SK-N-SH (cell line): ENCODE data around the gene SOX15. TPM values are rescaled to one million over a fixed set of nuclear protein-coding genes. Genes with fewer than 3 reads are reported as not detected.
A peak's percentile ranks its signal among the peaks of the same experiment; 100 is the strongest.
"Not testable (repeated sequence)": the region's sequence is repeated elsewhere in the genome, so short reads cannot be mapped to it uniquely, and the experiment has no call there.

Source experiments
- CTCF ChIA-PET: fragments of 300-600, 350-600 bp; formaldehyde crosslinking; extraction: SDS; loops from one replicate; lab custom pipeline; 2021; lab: Yijun Ruan, JAX
- POLR2A ChIA-PET: fragments of 350-600 bp; sonication (Branson Sonifier 250); formaldehyde crosslinking; extraction: SDS; loops from one replicate; lab custom pipeline; 2020; ENCODE audit warnings: antibody characterized with exemption, inconsistent platforms; lab: Yijun Ruan, JAX
- DNase-seq: peaks from one replicate; pipeline ENCODE4 v3.0.0; 2012
- H2AFZ ChIP-seq: fragments of 200-600 bp; sonication (generic); 2 replicates; pipeline ENCODE4 v1.8.1; 2016; ENCODE audit warnings: antibody characterized with exemption, mild to moderate bottlenecking, low read depth
- H3F3A ChIP-seq: fragments of 200-600 bp; sonication (generic); replicated peaks from 2 replicates; pipeline ENCODE3; 2016; ENCODE audit warnings: antibody characterized with exemption, mild to moderate bottlenecking; ENCODE audit not compliant: insufficient read depth
- H3K27ac ChIP-seq, 2 experiments: fragments of 200-500 bp in 1 of 2; fragments of 200-600 bp in 1 of 2; sonication (Bioruptor generic) in 1 of 2; sonication (generic), shearing (Covaris generic) in 1 of 2; 2 replicates each; pipeline versions ENCODE4 v1.5.1 to v1.6.1; 2014 to 2016; ENCODE audit warnings: low read depth in 2 of 2, inconsistent platforms in 1 of 2, low read length in 1 of 2, mild to moderate bottlenecking in 1 of 2, mixed read lengths in 1 of 2
- H3K27me3 ChIP-seq: fragments of 200-600 bp; sonication (generic), shearing (Covaris generic); 2 replicates; pipeline ENCODE4 v1.6.1; 2016; ENCODE audit warnings: mixed run types; ENCODE audit not compliant: insufficient read depth
- H3K36me3 ChIP-seq, 2 experiments: fragments of 200-500 bp in 1 of 2; fragments of 200-600 bp in 1 of 2; sonication (Bioruptor generic) in 1 of 2; sonication (generic) in 1 of 2; replicated peaks in 1 of 2; 2 replicates each; pipeline versions ENCODE3 to v1.5.1; 2014 to 2016; ENCODE audit warnings: low read length in 1 of 2, mild to moderate bottlenecking in 1 of 2; ENCODE audit not compliant: insufficient read depth in 2 of 2, control insufficient read depth in 1 of 2
- H3K4me1 ChIP-seq, 2 experiments: fragments of 200-500 bp in 1 of 2; fragments of 200-600 bp in 1 of 2; sonication (Bioruptor generic) in 1 of 2; sonication (generic), shearing (Covaris generic) in 1 of 2; 2 replicates each; pipeline versions ENCODE4 v1.5.1 to v1.6.1; 2014 to 2016; ENCODE audit warnings: low read depth in 1 of 2, low read length in 1 of 2, mixed run types in 1 of 2; ENCODE audit not compliant: insufficient read depth in 2 of 2, control insufficient read depth in 1 of 2
- H3K4me2 ChIP-seq: fragments of 200-600 bp; sonication (generic), shearing (Covaris generic); 2 replicates; pipeline ENCODE4 v1.6.1; 2017; ENCODE audit warnings: mixed run types
- H3K4me3 ChIP-seq, 2 experiments: fragments of 200-500 bp in 1 of 2; fragments of 200-600 bp in 1 of 2; sonication (Bioruptor generic) in 1 of 2; sonication (generic), shearing (Covaris generic) in 1 of 2; 2 replicates each; pipeline versions ENCODE4 v1.5.1 to v1.8.1; 2014 to 2016; ENCODE audit warnings: low read depth in 2 of 2, inconsistent platforms in 1 of 2, low read length in 1 of 2, mild to moderate bottlenecking in 1 of 2, mixed read lengths in 1 of 2, moderate library complexity in 1 of 2
- H3K79me2 ChIP-seq: fragments of 200-600 bp; sonication (generic); 2 replicates; pipeline ENCODE4 v1.8.1; 2017; ENCODE audit warnings: mild to moderate bottlenecking; ENCODE audit not compliant: insufficient read depth
- H3K9ac ChIP-seq: fragments of 200-600 bp; sonication (generic); 2 replicates; pipeline ENCODE4 v1.6.1; 2017; ENCODE audit warnings: mixed run types
- H3K9me2 ChIP-seq: fragments of 200-600 bp; sonication (generic); 2 replicates; pipeline ENCODE4 v1.6.1; 2017; ENCODE audit warnings: mixed run types
- H3K9me3 ChIP-seq: fragments of 200-600 bp; sonication (generic); 2 replicates; pipeline ENCODE4 v1.6.1; 2017; ENCODE audit warnings: mixed run types, mild to moderate bottlenecking, moderate library complexity
- H4K20me1 ChIP-seq: fragments of 200-600 bp; sonication (generic); 2 replicates; pipeline ENCODE4 v1.6.1; 2017; ENCODE audit warnings: mild to moderate bottlenecking, mixed run types; ENCODE audit not compliant: insufficient read depth
- CHD2 ChIP-seq: fragments of 150-350 bp; IDR thresholded peaks from 2 replicates; pipeline ENCODE4 v1.6.1; 2018; ENCODE audit warnings: low read length; ENCODE audit not compliant: partially characterized antibody
- EP300 ChIP-seq, 2 experiments: IDR thresholded peaks; 2 replicates each; pipeline versions ENCODE4 v1.4.0 to v1.6.1; 2012; ENCODE audit warnings: borderline replicate concordance in 1 of 2, low read depth in 1 of 2, low read length in 1 of 2
- EZH2phosphoT487 ChIP-seq: fragments of 200-600 bp; sonication (generic); IDR thresholded peaks from 2 replicates; pipeline ENCODE4 v1.6.1; 2017; ENCODE audit warnings: low read depth, mixed run types, mild to moderate bottlenecking, antibody characterized with exemption, moderate library complexity, borderline replicate concordance
- FOXM1 ChIP-seq: IDR thresholded peaks from 2 replicates; pipeline ENCODE4 v1.4.0; 2012; ENCODE audit warnings: low read depth, mild to moderate bottlenecking
- NFIC ChIP-seq: IDR thresholded peaks from 2 replicates; pipeline ENCODE4 v1.4.0; 2012; ENCODE audit warnings: borderline replicate concordance
- NRF1 ChIP-seq: IDR thresholded peaks from 2 replicates; pipeline ENCODE4 v1.6.1; 2012; ENCODE audit warnings: low read depth, mild to moderate bottlenecking, low read length
- RCOR1 ChIP-seq: fragments of 150-350 bp; IDR thresholded peaks from 2 replicates; pipeline ENCODE4 v1.6.1; 2017; ENCODE audit warnings: antibody characterized with exemption, low read length
- TAF1 ChIP-seq: IDR thresholded peaks from 2 replicates; pipeline ENCODE4 v1.6.1; 2012; ENCODE audit warnings: low read depth, mild to moderate bottlenecking, low read length, moderate library complexity, borderline replicate concordance
- TCF12 ChIP-seq: IDR thresholded peaks from 2 replicates; pipeline ENCODE4 v1.4.0; 2012
- WGBS: methylation state at CpG from one replicate; pipeline ENCODE4 v1.1.6; 2017; ENCODE audit warnings: low lambda C conversion rate; 5-methylcytosine and 5-hydroxymethylcytosine counted together
- polyA plus RNA-seq, 3 experiments: library from polyadenylated mRNA; depleted of rRNA; stranded (reverse); fragments of >200 nt; gene quantifications; 2 replicates each; pipeline ENCODE4 v1.2.3, GENCODE V29; 2012
- TF ChIP-seq, protein P1 (sequence below): IDR thresholded peaks from 2 replicates; pipeline ENCODE4 v1.4.0; 2012; ENCODE audit warnings: low read depth
- TF ChIP-seq, protein P2 (sequence below): fragments of 200-600 bp; sonication (generic); IDR thresholded peaks from 2 replicates; pipeline ENCODE4 v1.6.1; 2017; ENCODE audit warnings: antibody characterized with exemption, mild to moderate bottlenecking, moderate library complexity
- TF ChIP-seq, protein P3 (sequence below): fragments of 150-350 bp; IDR thresholded peaks from 2 replicates; pipeline ENCODE4 v1.6.1; 2017; ENCODE audit warnings: antibody characterized with exemption, low read length, low read depth, borderline replicate concordance
- TF ChIP-seq, protein P4 (sequence below): IDR thresholded peaks from 2 replicates; pipeline ENCODE4 v1.6.1; 2012; ENCODE audit warnings: mild to moderate bottlenecking, low read depth, low read length, moderate library complexity

SOX15 gene
- polyA plus RNA-seq, 1 of the 3 experiments (the other 2 are of a cell fraction) = 1.3 TPM

DNA sequence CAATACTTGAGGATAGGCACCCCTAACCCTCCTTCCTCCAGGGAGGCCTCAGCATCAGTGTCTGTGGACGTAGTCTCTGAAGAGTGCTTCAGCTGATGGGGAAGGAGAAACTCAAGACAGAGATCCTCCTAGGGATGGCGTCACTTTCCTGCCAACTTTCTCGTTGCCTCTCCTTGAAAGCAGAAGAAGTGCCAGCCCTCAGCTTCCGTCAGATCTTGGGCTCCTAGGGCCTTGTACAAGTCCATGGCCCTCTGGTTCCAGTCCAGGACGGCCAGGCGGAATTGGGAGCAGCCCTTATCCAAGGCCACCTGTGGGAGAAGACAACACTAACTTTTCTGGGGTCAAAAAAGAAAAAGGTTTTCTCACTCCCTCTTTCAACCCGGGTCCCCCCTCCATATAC is 36.4 kb upstream of the SOX15 start:
- Histone ChIP-seq H4K20me1 (no peaks in the 10 kb centered on the region), H3K79me2 (peaks cover 10% of the 10 kb centered on the region; the same call in 1 of the 2 replicates), H3F3A (no peaks in the 10 kb centered on the region), H3K4me3 (peak overlapping the region; percentile 62 to 77; a peak in 3 of 4 replicates), H3K27me3 (no peaks in the 10 kb centered on the region), H3K36me3 (no peaks in the 10 kb centered on the region), H3K9me2 (no peaks in the 10 kb centered on the region), H3K4me2 (peak overlapping the region; percentile 92), H3K4me1 (peaks cover 0 to 13% of the 10 kb centered on the region in 2 experiments; a peak in 1 of 4 replicates), H2AFZ (no peak overlapping the region), H3K9me3 (no peaks in the 10 kb centered on the region), H3K9ac (no peak overlapping the region), H3K27ac (no peak overlapping the region)
- POLR2A ChIA-PET = interaction anchor here (1.4 to 2.8 kb wide), 3 partner anchors 12 to 61 kb away, joined by 3 to 37 read pairs (median 12); partner anchors contain the start of genes FXR2, TP53 and WRAP53
- TF ChIP-seq RCOR1 = no peak
- TF ChIP-seq, protein P1, sequence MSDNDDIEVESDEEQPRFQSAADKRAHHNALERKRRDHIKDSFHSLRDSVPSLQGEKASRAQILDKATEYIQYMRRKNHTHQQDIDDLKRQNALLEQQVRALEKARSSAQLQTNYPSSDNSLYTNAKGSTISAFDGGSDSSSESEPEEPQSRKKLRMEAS = no peak
- TF ChIP-seq NFIC = no peak
- CTCF ChIA-PET = interaction anchor here (2.4 to 11.8 kb wide), 2 partner anchors 12 to 62 kb away, joined by 7 to 166 read pairs; partner anchors contain the start of genes FXR2, TP53 and WRAP53
- WGBS = 89% methylated on average over 7 of the region's 7 CpGs
- no peak for DNase-seq

DNA sequence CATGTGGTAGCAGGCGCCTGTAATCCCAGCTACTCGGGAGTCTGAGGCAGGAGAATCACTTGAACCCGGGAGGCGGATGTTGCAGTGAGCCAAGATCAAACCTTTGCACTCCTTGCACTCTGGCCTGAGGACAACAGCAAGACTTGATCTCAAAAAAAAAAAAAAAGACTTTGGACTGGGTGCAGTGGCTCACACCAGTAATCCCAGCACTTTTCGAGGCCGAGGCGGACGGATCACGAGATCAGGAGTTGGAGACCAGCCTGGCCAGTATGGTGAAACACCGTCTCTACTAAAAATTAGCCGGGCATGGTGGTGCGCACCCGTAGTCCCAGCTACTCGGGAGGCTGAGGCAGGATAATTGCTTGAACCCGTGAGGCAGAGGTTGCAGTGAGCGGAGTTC is 35.9 kb upstream of the SOX15 start:
- H3K9ac ChIP-seq, H2AFZ ChIP-seq, H3K4me1 ChIP-seq, H3K4me2 ChIP-seq, H4K20me1 ChIP-seq, H3K79me2 ChIP-seq, DNase-seq, H3K27ac ChIP-seq, H3K9me3 ChIP-seq, H3K4me3 ChIP-seq, H3K27me3 ChIP-seq, H3K36me3 ChIP-seq, H3K9me2 ChIP-seq, H3F3A ChIP-seq: not testable (repeated sequence)
- POLR2A ChIA-PET = interaction anchor here (1.7 kb wide), 1 partner anchor 42 kb away, joined by 3 read pairs; the partner anchor contains the start of gene MPDU1
- WGBS = 97% methylated on average over 16 of the region's 16 CpGs
- CTCF ChIA-PET = interaction anchor here (1.1 to 11.8 kb wide), 4 partner anchors 8 to 231 kb away, joined by 3 to 166 read pairs (median 6); partner anchors contain the start of genes FXR2, NAA38, TP53 and WRAP53

DNA sequence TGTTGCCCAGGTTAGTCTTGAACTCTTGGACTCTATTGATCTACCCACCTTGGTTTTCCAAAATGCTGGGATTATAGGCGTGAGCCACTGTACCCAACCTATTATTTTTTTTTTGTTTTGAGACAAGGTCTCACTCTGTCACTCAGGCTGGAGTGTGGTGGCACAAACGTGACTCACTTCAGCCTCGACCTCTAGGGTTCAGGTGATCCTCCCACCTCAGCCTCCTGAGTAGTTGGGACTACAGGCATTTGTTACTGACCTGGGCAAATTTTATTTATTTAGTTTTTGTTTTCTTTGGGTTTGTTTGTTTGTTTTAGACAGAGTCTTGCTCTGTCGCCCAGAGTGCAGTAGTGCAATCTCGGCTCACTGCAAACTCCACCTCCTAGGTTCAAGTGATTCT is 33.8 kb upstream of the SOX15 start:
- no peak overlapping the region for H3K4me2 ChIP-seq
- no peak overlapping the region for H3K27ac ChIP-seq
- H4K20me1 ChIP-seq = no peaks in the 10 kb centered on the region
- H3K4me1 ChIP-seq = peaks cover 0 to 9% of the 10 kb centered on the region in 2 experiments; a peak in 1 of 4 replicates
- no peak overlapping the region for H3K4me3 ChIP-seq
- no peaks in the 10 kb centered on the region for H3K36me3 ChIP-seq
- TF ChIP-seq, protein P2, sequence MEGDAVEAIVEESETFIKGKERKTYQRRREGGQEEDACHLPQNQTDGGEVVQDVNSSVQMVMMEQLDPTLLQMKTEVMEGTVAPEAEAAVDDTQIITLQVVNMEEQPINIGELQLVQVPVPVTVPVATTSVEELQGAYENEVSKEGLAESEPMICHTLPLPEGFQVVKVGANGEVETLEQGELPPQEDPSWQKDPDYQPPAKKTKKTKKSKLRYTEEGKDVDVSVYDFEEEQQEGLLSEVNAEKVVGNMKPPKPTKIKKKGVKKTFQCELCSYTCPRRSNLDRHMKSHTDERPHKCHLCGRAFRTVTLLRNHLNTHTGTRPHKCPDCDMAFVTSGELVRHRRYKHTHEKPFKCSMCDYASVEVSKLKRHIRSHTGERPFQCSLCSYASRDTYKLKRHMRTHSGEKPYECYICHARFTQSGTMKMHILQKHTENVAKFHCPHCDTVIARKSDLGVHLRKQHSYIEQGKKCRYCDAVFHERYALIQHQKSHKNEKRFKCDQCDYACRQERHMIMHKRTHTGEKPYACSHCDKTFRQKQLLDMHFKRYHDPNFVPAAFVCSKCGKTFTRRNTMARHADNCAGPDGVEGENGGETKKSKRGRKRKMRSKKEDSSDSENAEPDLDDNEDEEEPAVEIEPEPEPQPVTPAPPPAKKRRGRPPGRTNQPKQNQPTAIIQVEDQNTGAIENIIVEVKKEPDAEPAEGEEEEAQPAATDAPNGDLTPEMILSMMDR = no peak
- TF ChIP-seq EZH2phosphoT487 (no peak), TAF1 (no peak), FOXM1 (no peak), NRF1 (no peak), CHD2 (no peak), TCF12 (no peak), EP300 (IDR thresholded peaks at IDR 0.05; ENCODE audit: borderline replicate concordance in 1 of 2, low read depth in 1 of 2, low read length in 1 of 2) (no peak)
- TF ChIP-seq, protein P1 = no peak
- TF ChIP-seq, protein P3, sequence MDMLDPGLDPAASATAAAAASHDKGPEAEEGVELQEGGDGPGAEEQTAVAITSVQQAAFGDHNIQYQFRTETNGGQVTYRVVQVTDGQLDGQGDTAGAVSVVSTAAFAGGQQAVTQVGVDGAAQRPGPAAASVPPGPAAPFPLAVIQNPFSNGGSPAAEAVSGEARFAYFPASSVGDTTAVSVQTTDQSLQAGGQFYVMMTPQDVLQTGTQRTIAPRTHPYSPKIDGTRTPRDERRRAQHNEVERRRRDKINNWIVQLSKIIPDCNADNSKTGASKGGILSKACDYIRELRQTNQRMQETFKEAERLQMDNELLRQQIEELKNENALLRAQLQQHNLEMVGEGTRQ = no peak
- TF ChIP-seq, protein P4, sequence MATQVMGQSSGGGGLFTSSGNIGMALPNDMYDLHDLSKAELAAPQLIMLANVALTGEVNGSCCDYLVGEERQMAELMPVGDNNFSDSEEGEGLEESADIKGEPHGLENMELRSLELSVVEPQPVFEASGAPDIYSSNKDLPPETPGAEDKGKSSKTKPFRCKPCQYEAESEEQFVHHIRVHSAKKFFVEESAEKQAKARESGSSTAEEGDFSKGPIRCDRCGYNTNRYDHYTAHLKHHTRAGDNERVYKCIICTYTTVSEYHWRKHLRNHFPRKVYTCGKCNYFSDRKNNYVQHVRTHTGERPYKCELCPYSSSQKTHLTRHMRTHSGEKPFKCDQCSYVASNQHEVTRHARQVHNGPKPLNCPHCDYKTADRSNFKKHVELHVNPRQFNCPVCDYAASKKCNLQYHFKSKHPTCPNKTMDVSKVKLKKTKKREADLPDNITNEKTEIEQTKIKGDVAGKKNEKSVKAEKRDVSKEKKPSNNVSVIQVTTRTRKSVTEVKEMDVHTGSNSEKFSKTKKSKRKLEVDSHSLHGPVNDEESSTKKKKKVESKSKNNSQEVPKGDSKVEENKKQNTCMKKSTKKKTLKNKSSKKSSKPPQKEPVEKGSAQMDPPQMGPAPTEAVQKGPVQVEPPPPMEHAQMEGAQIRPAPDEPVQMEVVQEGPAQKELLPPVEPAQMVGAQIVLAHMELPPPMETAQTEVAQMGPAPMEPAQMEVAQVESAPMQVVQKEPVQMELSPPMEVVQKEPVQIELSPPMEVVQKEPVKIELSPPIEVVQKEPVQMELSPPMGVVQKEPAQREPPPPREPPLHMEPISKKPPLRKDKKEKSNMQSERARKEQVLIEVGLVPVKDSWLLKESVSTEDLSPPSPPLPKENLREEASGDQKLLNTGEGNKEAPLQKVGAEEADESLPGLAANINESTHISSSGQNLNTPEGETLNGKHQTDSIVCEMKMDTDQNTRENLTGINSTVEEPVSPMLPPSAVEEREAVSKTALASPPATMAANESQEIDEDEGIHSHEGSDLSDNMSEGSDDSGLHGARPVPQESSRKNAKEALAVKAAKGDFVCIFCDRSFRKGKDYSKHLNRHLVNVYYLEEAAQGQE = no peak
- ChIA-PET POLR2A (no interaction called here), CTCF (no interaction called here)
- H3K79me2 ChIP-seq = peaks cover 10% of the 10 kb centered on the region; the same call in 1 of the 2 replicates
- no peaks in the 10 kb centered on the region for H3K27me3 ChIP-seq
- no peaks in the 10 kb centered on the region for H3F3A ChIP-seq
- no peaks in the 10 kb centered on the region for H3K9me3 ChIP-seq
- no peaks in the 10 kb centered on the region for H3K9me2 ChIP-seq
- no peak overlapping the region for H2AFZ ChIP-seq
- no peak for DNase-seq
- 75% methylated on average over 5 of the region's 5 CpGs for WGBS
- no peak overlapping the region for H3K9ac ChIP-seq
